Stimulated activated CD4-positive, alpha-beta T cell treated with anti-CD3 and anti-CD28 coated beads, Interleukin-4, amount 100 ng/mL, for 1 hour (primary cell): ENCODE measurements around the gene RIT2.
"Not testable (repeated sequence)": the region's sequence is repeated elsewhere in the genome, so short reads cannot be mapped to it uniquely, and the experiment has no call there.

Experiments used
- DNase-seq: peaks from one replicate; pipeline ENCODE4 v3.0.0-alpha.2; 2020

RIT2 gene

DNA sequence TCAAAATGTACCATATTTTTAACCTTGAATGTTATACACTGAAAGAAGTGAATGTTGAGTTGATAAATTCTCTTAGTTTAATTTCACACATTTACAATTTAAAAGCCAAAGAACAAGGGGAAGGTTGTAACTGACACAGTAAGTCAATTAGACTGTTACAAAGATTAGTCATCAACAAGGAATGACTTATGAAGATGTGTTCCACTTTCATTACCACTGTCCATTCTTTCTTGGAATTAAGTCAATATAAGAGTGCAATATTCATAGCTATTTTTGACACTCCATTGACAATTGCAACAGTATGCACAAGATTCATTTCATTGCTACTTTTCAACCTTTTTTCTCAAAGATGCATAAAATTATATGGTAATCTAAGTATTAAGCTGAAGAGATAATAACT, 291.3 kb downstream of the RIT2 start:
- DNase-seq = no peak

DNA sequence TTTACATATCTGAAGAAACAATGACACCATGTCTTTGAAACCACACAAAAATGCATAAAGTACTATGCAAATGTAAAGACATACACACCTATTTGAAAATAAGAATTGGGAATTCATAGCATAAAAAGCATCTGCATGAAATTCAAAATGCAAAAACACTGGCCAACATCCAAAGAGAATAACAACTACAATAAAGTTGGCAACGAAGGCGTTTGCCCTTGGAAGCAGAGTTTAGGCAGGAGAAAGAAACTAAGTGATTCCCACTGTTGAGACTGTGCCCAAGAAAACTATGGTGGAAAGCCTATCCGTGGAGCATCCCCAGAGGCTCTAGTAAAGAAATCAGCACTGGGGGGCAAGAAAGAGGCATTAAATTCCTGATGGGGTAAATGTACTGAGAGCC, 292.8 kb downstream of the RIT2 start:
- DNase-seq = no peak

DNA sequence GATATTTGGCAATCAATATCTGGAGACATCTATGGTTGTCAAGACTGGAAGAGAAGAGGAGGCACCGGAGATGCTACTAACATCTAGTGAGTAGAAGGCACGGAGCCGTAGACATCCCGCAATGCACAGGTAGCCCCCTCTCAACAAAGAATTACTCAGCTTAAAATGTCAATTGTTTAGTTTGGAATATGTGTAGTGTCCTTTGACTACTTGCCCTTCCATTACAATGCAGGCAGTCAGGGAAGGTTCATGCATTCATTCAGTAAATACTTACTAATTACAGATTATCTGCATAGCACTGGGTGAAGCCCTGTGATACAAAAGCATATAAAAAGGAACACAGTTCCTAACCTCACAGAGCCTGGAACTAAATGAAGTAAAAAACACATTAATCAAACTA, 294.0 kb downstream of the RIT2 start:
- DNase-seq = no peak

DNA sequence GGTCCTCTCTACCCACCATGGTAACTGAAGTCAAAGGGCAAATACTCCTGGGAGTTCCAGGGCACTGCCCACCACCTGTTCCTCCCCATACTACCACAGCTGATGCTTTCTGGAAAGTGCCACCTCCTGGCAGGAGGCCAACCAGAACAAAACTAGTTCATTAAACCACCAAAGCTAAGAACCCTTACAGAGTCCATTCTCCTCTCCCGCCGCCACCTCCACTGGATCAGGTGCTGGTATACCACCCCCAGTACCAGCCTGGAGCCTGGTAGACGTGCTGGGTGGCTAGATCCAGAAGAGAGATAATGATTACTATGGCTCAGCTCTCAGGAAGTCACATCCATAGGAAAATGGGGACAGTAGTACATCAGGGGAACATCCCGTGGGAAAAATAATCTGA, 300.9 kb downstream of the RIT2 start:
- no peak for DNase-seq

DNA sequence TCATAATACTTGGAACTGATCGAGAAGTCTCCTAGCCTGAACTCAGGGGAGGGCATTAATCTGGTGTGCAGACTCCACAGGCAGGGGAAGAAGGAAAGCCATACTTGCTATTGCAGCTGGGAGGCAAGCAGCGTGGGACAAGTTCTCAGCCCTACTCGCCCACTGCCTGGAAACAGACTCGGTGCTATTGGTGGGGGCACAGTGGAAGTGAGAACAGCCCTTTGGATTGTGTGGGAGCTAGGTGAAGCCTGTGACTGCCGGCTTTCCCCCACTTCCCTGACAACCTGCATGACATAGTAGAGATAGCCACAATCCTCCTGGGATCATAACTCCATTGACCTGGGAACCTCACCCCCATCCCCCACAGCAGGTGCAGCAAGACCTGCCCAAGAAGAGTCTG, 301.3 kb downstream of the RIT2 start:
- no peak for DNase-seq

DNA sequence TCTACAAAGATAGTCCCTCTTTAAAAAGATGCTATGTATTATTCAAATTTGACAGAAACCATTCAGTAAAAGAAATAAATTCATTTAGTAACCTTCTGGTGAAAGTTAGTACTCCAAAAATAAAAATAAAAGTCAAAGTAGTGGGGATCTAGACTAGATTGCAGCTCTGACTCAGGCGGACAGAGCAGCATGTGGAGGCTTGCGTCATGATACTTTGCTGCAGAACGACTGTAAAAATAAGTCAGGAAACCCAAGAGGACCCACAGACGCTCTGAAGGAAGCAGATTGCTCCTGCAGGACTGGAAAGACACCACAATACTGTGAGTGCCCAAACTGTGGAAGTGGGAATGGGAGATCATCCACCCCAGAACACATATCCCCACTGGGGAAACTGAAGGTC, 301.9 kb downstream of the RIT2 start:
- no peak for DNase-seq

DNA sequence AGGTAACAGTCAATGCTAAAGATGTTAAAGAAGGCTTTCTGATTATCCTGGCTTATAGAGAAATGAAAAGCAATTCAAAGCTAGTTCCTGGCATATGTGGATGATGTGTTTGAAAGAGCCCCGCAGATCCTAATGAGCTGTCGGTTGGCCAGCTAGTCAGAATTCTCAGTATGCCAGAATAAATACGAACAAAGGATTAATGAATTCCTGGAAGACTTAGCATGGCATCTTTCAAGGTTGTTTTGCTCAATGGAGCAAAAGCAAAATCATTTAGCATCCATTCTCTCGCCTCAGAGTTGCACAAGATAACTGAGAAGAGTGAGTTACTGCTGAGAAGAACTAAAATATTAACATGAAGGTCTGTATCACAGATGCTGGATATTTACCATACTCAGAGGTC, 307.6 kb downstream of the RIT2 start:
- DNase-seq = no peak

DNA sequence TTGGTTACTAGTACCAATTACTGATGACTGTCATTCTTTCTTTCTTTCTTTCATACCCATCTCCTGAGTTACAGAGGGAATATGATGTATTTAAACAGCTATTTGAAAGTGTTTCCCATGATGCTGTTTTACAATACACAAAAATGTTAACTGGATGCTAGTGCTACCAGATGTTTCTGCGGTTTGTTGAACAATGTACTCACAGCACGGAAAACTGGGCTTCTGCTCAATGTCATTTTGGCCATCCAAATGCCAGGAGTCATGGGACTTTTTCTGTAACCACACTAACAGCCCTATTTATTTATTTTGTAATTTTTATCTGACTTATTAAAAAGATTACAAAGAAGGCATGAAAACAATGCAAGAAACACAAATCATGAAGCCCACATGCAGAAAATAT, 313.8 kb downstream of the RIT2 start:
- DNase-seq = no peak

DNA sequence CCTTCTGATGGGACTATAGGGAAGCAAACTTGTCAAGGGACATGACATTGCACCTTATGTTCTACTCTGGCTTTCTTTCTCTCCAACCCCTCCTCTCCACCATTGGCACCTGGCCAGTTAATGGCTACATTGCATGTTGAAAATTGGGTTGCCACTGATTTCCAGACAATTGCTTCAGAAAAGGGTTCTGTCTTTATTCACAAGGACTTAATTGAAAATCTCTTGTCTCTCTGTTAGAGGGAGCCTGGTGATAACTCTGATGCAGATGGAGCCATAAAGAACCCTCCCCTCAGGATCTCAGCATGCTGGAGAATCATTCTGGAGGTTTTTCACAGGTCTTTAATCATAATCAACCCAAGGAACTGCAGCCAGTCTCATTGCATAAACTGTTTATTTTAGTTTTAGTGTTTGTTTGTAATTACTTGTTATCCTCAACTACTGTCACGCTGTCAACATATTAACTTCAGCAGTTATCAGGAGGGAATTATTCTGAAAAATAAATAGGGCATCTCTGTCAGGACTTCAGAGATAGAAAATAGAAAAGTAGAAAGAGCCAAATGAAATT, 316.8 kb downstream of the RIT2 start:
- DNase-seq = no peak

DNA sequence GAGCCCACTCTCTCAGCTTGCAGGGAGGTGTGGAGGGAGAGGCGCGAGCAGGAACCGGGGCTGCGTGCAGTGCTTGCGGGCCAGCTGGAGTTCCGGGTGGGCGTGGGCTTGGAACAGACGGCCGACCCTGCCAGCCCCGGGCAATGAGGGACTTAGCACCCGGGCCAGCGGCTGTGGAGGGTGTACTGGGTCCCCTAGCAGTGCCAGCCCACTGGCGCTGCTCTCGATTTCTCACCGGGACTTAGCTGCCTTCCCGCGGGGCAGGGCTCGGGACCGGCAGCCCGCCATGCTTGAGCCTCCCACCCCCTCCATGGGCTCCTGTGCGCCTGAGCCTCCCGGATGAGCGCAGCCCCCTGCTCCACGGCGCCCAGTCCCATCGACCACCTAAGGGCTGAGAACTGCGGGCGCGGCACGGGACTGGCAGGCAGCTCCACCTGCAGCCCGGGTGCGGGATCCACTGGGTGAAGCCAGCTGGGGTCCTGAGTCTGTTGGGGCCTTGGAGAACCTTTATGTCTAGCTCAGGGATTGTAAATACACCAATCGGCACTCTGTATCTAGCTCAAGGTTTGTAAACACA, 320.2 kb downstream of the RIT2 start:
- not testable (repeated sequence) for DNase-seq

DNA sequence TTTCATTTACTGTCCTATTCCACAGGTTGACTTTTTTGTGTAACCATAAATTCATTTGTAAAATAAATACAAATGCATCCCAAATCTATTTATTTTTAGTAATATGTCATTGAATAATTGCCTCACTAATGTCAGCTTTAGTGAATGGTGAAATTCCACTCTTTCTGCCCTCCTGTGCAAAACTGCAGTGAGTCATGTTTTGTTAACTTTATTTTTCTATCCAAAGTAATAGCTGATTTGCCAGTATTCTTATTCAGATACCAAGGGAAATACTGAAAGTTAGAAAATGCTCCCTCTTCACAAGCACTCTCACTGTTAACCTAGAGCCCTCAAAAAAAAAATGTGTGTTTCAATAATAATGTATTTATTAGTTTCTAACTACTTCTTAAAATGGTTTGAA, 322.8 kb downstream of the RIT2 start:
- DNase-seq = no peak

DNA sequence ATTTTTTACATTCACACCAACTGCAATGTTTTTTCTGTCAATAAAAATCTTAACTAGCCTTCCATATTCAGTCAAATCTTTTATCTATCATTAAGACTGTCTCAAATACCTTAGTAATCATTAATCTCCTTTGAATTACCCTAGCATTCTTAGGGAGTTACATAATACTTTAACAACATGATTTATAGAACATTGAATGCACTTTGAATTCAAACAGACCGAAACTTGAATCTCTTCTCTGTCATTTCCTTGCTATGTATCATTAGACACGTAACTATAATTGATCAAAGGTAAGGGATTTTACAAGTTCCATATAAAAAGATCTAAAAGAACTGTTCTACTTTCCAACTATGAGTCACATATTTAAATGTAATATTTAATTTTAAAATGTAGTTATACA, 330.9 kb downstream of the RIT2 start:
- no peak for DNase-seq

DNA sequence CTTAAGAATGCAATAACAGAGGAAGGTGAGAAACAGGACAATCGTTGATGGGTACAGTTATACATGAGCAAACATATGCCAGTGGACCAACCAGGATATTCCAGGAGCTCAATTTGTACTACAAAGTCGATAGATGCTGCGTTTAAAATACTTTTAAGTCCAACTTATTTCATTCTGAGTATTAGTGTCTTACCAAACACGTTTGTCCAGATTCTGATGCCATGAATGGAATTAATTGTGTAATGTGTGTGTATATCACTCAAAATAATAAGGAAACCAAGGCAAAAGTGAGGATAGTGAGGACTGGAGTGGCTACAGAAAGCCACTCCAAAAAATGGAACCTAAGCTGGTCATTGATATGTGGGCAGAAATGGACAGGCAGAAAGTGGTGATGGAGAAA, 332.6 kb downstream of the RIT2 start:
- DNase-seq = no peak

DNA sequence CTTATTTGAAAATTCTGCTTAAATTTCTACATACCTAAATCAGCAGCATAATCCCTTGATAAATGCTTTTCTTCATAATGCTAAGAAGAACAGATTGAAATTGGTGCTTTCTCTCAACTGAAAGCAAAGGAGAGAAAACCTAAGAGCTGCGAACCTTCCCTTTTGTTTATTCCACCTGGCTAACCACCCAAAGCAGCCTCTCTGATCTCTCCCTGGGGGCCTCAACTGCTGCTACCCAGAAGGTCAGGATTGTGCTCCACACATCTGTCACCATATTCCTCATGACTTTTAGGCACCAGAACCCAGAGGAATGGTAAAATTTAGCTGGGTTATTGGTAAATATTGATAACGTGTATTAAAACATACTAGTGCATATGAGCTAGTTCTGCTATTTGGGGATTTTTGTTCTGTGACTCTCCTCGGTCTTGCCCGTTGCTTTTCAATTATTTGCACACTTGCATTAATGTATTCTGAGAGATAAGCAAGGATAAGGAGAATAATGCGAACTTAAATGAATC, 334.1 kb downstream of the RIT2 start:
- DNase-seq = no peak

DNA sequence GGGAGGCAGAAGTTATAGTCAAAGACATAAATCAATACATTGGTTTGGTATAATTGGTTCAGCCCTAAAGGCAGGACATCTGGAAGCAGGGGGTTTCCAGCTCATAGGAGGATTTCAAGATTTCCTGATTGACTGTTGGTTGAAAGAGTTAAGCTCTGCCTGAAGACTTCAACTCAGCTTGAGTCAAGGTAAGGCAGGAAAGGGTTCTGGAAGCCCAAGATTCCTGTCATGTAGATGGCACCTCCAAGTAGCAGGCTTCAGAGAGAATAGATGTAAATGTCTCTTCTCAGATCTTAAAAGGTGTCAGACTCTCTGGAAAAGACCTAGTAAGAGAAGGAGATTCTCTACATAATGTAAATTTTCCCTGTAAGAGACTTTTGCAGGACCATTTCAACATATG, 335.3 kb downstream of the RIT2 start:
- no peak for DNase-seq

DNA sequence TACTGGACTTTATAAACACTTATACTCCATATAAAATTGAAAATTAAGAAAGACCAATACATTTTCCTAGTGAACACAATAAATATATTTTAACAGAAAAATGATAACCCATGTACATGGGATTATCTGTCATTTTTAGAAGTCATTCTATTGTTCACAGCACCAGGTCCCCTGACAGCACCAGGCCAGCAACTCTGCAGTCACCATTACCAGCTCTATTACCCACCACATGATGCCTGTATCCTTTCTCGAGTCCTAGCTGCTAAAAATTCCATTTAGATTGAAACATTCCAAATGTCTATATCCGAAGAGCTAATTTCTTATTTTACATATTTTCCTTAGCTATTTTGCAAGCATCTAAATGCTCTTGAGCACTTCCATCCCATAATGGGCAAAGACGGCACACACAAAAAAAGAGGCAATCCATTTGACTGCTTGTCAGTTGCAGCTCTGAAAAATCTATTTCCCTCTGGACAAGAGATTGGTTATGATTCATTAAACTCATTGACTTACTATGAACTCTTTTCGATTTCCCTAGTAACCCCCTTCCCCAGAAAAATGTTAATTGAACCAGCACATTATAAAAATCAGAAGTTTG, 336.9 kb downstream of the RIT2 start:
- DNase-seq = no peak

DNA sequence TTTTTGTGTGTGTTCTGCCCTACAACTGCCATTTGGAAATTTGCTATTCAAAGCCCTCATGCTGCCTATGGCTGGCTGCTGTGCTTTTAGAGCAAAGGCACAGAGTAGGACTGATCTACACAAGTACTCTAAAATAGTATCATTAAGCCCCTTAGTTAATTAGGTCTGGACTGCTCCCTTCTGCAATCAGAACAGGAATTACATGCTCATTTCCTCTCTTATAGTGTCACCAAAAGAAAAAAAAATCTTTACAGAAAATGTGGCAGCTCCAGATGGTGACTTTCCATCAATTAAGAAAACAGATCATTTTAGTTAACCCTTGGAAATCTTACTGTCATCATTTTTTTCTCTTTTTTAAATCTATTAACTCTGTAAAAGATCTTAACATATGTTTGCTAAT, 337.5 kb downstream of the RIT2 start:
- DNase-seq = no peak

DNA sequence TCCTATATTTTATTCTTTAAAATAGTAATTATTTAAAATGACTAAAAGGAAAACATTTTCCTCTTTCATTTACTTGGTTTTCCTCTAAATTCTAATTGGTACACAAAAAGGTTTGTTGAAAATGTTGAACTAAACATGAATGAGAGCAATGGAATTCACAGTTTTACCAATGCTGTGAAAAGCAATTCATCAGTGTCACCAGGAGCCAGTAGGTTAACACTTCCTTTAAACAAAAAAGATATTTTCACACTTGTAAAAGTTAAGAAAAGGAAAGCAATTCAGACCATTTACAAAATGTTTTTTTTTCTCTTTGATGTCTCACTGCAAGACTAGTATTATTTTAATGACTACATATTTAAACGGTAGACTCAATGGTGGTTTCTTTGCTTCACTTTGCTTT, 341.6 kb downstream of the RIT2 start:
- DNase-seq = no peak

DNA sequence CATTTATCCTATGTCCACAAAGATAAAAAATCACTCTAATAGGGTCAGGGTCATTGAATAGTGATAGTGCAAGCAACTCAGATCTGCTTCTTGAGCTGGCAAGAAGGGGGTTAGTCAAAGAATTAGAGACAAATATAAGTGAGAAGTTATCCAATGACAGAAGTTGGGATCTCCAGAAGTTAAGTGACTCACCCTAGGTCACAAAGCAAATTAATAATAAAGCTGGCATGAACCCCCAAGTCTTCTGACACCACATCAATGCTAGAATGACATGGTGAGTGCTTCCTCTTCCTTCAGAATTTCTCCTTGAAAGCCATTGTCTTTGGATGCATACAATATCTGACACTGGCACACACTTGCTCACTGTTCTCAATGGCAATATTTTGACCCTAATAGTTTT, 343.5 kb downstream of the RIT2 start:
- no peak for DNase-seq

DNA sequence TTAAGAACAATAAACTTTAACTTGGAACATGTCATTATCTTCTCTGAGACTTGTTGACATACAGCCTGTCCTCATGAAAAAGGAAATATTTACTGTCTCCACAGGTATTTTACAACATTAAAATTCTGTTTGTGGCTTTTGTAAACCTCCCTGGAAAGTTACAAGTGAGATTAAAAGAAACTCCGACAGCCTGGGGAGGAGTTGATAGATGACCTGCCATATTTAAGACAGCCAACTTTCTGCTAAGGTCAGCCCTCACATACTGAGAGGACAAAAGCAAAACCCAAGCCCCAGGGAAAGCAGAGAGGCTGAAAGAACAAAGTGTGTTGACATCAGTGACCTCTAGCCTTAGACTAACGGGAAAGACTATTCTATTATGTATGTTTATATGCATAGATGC, 350.2 kb downstream of the RIT2 start:
- DNase-seq = no peak

DNA sequence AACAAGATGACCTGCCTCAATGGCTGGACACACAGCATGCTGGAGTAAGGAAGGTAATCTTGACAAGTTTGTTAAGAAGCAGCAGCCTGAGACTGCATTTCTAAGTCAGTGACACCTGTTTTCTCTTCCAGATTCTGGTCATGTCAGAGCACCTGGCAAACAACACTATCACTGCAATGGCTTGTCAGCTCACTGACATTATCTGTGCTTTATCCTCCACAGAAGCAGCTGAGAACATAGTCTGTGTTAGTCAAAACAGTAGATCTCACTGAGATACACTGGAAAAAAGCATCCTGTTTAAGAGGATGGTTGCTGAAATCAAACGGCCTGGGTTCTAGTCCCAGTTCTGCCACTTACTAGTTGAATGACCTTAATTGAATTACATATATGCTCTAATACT, 355.2 kb downstream of the RIT2 start:
- no peak for DNase-seq

DNA sequence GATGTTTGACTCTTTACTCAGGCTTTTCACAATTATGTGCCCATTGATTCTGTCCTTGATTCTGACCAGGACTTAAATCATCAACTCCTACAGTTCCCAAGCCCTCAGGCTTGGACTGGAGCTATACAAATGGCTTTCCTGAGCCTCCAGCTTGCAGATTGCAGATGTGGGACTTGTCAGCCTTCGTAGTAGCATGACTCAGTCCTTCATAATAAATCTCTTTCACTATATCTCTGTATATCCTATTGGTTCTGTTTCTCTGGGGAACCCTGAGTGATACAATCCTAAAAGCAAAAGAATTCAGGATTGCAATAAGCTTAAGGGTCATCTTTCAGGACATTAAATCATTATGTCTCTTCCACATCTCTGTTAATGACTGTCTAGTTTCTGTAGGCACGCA, 356.6 kb downstream of the RIT2 start:
- no peak for DNase-seq

DNA sequence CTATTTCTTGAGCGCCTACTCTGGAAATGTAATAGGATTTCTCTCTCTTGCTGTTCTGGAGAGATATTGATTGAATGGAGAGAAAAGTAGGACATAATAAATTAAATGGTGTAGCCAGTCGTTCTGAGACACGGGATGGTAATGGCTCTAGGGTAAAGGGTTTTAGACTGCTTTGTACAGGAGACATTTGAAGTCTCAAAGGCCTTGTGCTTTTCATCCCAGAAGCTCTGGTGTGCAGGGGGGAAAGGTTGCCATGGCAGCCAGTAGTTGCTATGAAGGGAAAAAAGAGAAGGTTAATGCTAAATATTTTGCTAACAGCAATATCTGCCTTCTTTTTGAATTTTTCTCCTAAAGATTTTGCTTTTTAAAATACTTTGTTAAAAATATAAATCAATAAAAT, 359.3 kb downstream of the RIT2 start:
- DNase-seq = no peak

DNA sequence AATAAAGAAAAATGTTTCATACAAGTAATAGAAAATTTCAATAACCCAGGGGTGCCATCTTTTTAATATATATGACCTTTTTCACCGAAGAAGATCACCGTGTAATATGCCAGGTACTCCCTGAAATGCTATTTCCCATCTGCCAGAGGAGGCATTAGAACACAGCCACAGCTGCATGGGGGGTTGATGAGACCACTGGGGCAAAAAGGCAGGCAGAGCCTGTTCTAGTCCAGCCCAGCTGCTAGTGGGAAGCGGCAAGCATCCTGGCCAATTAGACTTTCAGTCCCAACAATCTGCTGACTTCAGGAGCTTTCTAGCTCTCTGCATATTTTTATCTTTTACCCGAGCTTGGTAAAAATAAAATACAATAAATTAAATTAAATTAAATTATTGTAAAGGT, 362.6 kb downstream of the RIT2 start:
- no peak for DNase-seq

DNA sequence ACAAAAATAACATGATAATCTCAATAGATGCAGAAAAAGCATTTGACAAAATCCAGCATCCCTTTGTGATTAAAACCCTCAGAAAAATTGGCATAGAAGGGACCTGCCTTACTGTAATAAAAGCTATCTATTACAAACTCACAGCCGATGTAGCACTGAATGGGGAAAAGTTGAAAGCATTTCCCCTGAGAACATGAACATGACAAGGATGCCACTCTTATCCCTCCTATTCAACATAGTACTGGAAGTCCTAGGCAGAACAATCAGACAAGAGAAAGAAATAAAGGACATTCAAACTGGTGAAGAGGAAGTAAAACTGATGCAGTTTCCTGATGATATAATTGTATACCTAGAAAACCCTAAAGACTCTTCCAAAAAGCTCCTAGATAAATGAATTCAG, 368.7 kb downstream of the RIT2 start:
- DNase-seq = no peak
